Spleen (tissue), 11 donors: Measurements from ENCODE around the gene MOV10. TPM values are rescaled to one million over a fixed set of nuclear protein-coding genes. Genes with fewer than 3 reads are reported as not detected.

ENCODE experiments used
- DNase-seq: peaks from one replicate; pipeline ENCODE4 v3.0.0-alpha.2; 2020
- H3K27ac ChIP-seq, 8 donors: fragments of 200-600 bp; sonication (generic) in 7 of 8; 1 replicate in 4 of 8; 2 replicates in 4 of 8; pipeline versions ENCODE4 v1.5.0 to v1.8.0; 2016 to 2021; ENCODE audit warnings: inconsistent platforms in 4 of 8, mild to moderate bottlenecking in 4 of 8, moderate library complexity in 1 of 8
- H3K27me3 ChIP-seq, 7 donors: fragments of 200-600 bp; sonication (generic) in 6 of 7; replicated peaks in 1 of 7; 1 replicate in 4 of 7; 2 replicates in 3 of 7; pipeline versions ENCODE4 v1.5.0 to v1.8.0; 2016 to 2021; ENCODE audit warnings: inconsistent platforms in 3 of 7, mild to moderate bottlenecking in 1 of 7
- H3K36me3 ChIP-seq, 6 donors: fragments of 200-600 bp; sonication (generic) in 5 of 6; 1 replicate in 4 of 6; 2 replicates in 2 of 6; pipeline versions ENCODE4 v1.5.0 to v1.8.0; 2016 to 2021; ENCODE audit warnings: inconsistent platforms in 2 of 6
- H3K4me1 ChIP-seq, 6 donors: fragments of 200-600 bp; sonication (generic) in 5 of 6; 1 replicate in 3 of 6; 2 replicates in 3 of 6; pipeline versions ENCODE4 v1.5.0 to v1.8.0; 2016 to 2021; ENCODE audit warnings: inconsistent platforms in 3 of 6
- H3K4me3 ChIP-seq, 8 donors: fragments of 200-600 bp; sonication (generic) in 7 of 8; 1 replicate in 4 of 8; 2 replicates in 4 of 8; pipeline versions ENCODE4 v1.5.0 to v1.8.0; 2016 to 2021; ENCODE audit warnings: inconsistent platforms in 4 of 8, mild to moderate bottlenecking in 4 of 8, moderate library complexity in 2 of 8
- H3K9me3 ChIP-seq, 8 donors: fragments of 200-600 bp; sonication (generic) in 7 of 8; 1 replicate in 4 of 8; 2 replicates in 4 of 8; pipeline versions ENCODE4 v1.5.0 to v1.8.0; 2016 to 2021; ENCODE audit warnings: inconsistent platforms in 4 of 8
- POLR2A ChIP-seq, 3 donors: fragments of 450-650 bp; IDR thresholded peaks; one replicate each; pipeline ENCODE4 v1.5.1; 2017; ENCODE audit warnings: antibody characterized with exemption in 3 of 3, mild to moderate bottlenecking in 1 of 3
- POLR2AphosphoS5 ChIP-seq, 3 donors: sonication (generic); formaldehyde crosslinking; IDR thresholded peaks; one replicate each; pipeline ENCODE4 v1.5.1; 2017; ENCODE audit warnings: antibody characterized with exemption in 3 of 3
- WGBS, 5 donors: extraction: QIAGEN DNeasy Blood & Tissue Kit in 3 of 5; methylation state at CpG; one replicate each; pipeline versions ENCODE4 v1.1.5 to v1.1.7; 2013 to 2018; 5-methylcytosine and 5-hydroxymethylcytosine counted together
- intact Hi-C: fragments of 100-400 bp; cut with DNase I; formaldehyde crosslinking; loops from one replicate; pipeline ENCODE4 v1.15.0; 2023; ENCODE audit warnings: low total_unique reads
- polyA plus RNA-seq, 3 donors: library from polyadenylated mRNA; stranded (reverse); fragments of 200-250 nt; gene quantifications; one replicate each; pipeline ENCODE4 v1.2.1, GENCODE V29; 2013
- total RNA-seq, 7 donors: library from RNA; depleted of rRNA in 3 of 7; stranded (reverse); fragments of >200 nt in 3 of 7; fragmentation: NEBNext Ultra II Directional in 4 of 7; extraction: Animal tissue kit (Norgen Biotek cat#: 25700) in 4 of 7; gene quantifications; one replicate each; pipeline versions ENCODE4 v1.1.0 to v1.2.1, GENCODE V29; 2016 to 2021
- TF ChIP-seq, protein P1 (sequence below), 11 experiments: fragments of 200-600 bp in 7 of 11; fragments of 450-650 bp in 4 of 11; sonication (generic) in 4 of 11; IDR thresholded peaks in 8 of 11; conservative IDR thresholded peaks in 3 of 11; 1 replicate in 7 of 11; 2 replicates in 4 of 11; pipeline versions ENCODE4 v1.4.0 to v1.8.0; 2016 to 2021; ENCODE audit warnings: antibody characterized with exemption in 11 of 11, inconsistent platforms in 4 of 11, mild to moderate bottlenecking in 1 of 11
- donor health status: healthy with polysubstance abuse.
- donor health status: DM: no; HTN: no; CAD: no; lungs with moderate emphysema.
- donor health status: DM: no; HTN: no; CAD: no.
- donor health status: Bipolar disorder and iron deficiency.
- donor health status: healthy.
- donor health status: DM: no; HTN: no; CAD: no.
- donor health status: DM: yes; HTN: yes; CAD: no.

MOV10 gene
- total and polyA plus RNA-seq, 10 donors = 23.5 to 92.3 (median 59.0) TPM

DNA sequence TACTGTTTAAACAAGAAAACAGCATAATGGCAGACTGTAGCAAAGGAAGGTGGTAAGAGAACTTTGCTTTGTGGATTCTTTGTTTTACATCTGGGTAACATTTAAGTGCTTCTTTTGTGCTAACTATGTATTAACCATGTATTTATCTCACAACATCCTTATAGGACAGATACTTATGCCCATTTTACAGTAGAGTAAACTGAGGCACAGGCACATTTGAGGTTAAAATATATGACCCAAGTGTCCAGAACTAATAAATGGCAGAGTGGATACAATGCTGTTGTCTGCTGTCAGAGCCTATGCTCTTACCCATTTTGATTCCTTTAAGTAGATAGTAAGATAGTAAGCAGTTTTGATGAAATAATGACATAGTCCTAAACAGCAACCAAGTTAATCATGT lies 47.6 kb upstream of the MOV10 start:
- TF ChIP-seq, protein P1, sequence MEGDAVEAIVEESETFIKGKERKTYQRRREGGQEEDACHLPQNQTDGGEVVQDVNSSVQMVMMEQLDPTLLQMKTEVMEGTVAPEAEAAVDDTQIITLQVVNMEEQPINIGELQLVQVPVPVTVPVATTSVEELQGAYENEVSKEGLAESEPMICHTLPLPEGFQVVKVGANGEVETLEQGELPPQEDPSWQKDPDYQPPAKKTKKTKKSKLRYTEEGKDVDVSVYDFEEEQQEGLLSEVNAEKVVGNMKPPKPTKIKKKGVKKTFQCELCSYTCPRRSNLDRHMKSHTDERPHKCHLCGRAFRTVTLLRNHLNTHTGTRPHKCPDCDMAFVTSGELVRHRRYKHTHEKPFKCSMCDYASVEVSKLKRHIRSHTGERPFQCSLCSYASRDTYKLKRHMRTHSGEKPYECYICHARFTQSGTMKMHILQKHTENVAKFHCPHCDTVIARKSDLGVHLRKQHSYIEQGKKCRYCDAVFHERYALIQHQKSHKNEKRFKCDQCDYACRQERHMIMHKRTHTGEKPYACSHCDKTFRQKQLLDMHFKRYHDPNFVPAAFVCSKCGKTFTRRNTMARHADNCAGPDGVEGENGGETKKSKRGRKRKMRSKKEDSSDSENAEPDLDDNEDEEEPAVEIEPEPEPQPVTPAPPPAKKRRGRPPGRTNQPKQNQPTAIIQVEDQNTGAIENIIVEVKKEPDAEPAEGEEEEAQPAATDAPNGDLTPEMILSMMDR (IDR thresholded peaks at IDR 0.05 in 8 of 11, conservative IDR thresholded peaks at IDR 0.05 in 3 of 11) = no peak
- TF ChIP-seq POLR2AphosphoS5 (IDR thresholded peaks at IDR 0.05) (no peak), POLR2A (IDR thresholded peaks at IDR 0.05) (no peak)
- Histone ChIP-seq H3K9me3 (no peaks in the 10 kb centered on the region), H3K27ac (peak overlapping the region in 1 of 8 donors; percentile 5), H3K4me3 (no peak overlapping the region), H3K4me1 (peaks cover 51 to 100% (median 97%) of the 10 kb centered on the region in 6 donors), H3K27me3 (no peaks in the 10 kb centered on the region), H3K36me3 (peaks cover 0 to 66% (median 5%) of the 10 kb centered on the region in 6 donors)
- intact Hi-C loops = loop anchor here (10.0 kb wide), 1 partner anchor 48 kb away; the partner anchor contains the start of gene MOV10
- no peak for DNase-seq

DNA sequence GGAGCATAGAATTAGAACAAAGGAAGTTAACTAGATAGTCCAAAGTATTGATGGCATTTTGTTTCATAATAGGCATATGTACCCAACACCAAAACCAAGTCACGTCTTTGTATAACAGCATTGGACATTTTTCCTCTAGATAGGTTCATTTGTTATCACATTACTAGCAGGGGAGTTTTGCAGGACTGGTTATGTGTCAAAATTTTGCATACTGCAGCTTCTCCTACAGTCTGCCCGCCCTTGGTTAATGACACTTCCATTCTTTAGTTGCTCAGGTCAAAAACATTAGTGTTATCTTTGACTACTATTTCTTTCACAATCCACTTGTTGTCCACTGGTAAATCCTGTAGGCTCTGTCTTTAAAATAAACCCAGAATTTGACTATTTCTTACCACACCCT lies 45.9 kb upstream of the MOV10 start:
- H3K4me3 ChIP-seq = no peak overlapping the region
- TF ChIP-seq POLR2AphosphoS5 (IDR thresholded peaks at IDR 0.05) (no peak), POLR2A (IDR thresholded peaks at IDR 0.05) (no peak)
- TF ChIP-seq, protein P1 (IDR thresholded peaks at IDR 0.05 in 8 of 11, conservative IDR thresholded peaks at IDR 0.05 in 3 of 11) = no peak
- 70 to 82% (median 80%) methylated on average over 2 of the region's 2 CpGs for WGBS, 5 donors
- peaks cover 40 to 100% (median 97%) of the 10 kb centered on the region in 6 donors for H3K4me1 ChIP-seq
- DNase-seq = no peak
- no peak overlapping the region for H3K27ac ChIP-seq
- intact Hi-C loops = loop anchor here (10.0 kb wide), 1 partner anchor 46 kb away; the partner anchor contains the start of gene MOV10
- peaks cover 0 to 63% (median 6%) of the 10 kb centered on the region in 6 donors for H3K36me3 ChIP-seq
- H3K9me3 ChIP-seq = no peaks in the 10 kb centered on the region
- no peaks in the 10 kb centered on the region for H3K27me3 ChIP-seq

DNA sequence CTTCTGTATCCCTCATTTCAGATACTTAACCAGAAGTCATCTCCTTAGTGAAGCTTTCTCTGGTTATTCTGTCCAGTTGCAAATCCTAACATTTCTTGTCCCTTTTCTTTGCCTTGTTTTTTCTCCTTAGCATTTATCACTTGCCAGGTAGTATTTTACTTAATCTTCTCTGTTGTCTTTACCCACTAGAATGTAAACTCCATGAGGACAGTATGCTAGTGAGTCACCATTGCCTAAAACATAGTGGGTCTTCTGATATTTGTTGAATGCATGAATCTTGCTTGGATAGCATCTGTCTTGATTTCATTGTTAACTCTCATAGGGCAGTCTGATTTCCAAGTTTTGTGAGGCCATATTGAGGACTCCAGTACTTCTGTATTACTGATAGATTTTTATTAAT lies 45.2 kb upstream of the MOV10 start:
- no peaks in the 10 kb centered on the region for H3K27me3 ChIP-seq
- no peaks in the 10 kb centered on the region for H3K9me3 ChIP-seq
- peaks cover 0 to 63% (median 6%) of the 10 kb centered on the region in 6 donors for H3K36me3 ChIP-seq
- no peak for DNase-seq
- no peak overlapping the region for H3K4me3 ChIP-seq
- intact Hi-C loops = loop anchor here (10.0 kb wide), 1 partner anchor 46 kb away; the partner anchor contains the start of gene MOV10
- TF ChIP-seq, protein P1 (IDR thresholded peaks at IDR 0.05 in 8 of 11, conservative IDR thresholded peaks at IDR 0.05 in 3 of 11) = no peak
- TF ChIP-seq POLR2AphosphoS5 (IDR thresholded peaks at IDR 0.05) = no peak
- TF ChIP-seq POLR2A (IDR thresholded peaks at IDR 0.05) = no peak
- H3K27ac ChIP-seq = peak overlapping the region in 1 of 8 donors; percentile 7
- peaks cover 39 to 100% (median 98%) of the 10 kb centered on the region in 6 donors for H3K4me1 ChIP-seq

DNA sequence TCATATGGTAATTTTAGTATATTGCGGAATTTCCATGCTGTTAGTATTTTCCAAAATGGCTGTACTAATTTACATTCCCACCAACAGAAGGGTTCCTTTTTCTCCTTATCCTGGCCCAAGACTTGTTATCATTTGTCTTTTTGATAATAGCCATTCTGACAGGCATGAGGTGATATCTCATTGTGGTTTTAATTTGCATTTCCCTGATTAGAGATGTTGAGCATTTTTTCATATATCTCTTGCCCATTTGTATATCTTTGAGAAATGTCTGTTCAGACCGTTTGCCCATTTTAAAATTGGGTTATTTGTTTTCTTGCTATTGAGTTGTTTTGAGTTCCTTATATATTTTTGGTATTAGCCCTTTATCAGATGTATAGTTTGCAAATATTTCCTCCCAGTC lies 40.8 kb upstream of the MOV10 start:
- DNase-seq = no peak
- H3K36me3 ChIP-seq = peaks cover 0 to 46% (median 9%) of the 10 kb centered on the region in 6 donors
- intact Hi-C loops = no loop called here
- TF ChIP-seq POLR2A (IDR thresholded peaks at IDR 0.05) (no peak), POLR2AphosphoS5 (IDR thresholded peaks at IDR 0.05) (no peak)
- TF ChIP-seq, protein P1 (IDR thresholded peaks at IDR 0.05 in 8 of 11, conservative IDR thresholded peaks at IDR 0.05 in 3 of 11) = no peak
- H3K27ac ChIP-seq = peak overlapping the region in 3 of 8 donors; percentile 11 to 57 (median 11)
- WGBS, 5 donors = 82 to 90% (median 88%) methylated on average over 2 of the region's 2 CpGs
- no peak overlapping the region for H3K4me3 ChIP-seq
- H3K4me1 ChIP-seq = peaks cover 44 to 100% (median 93%) of the 10 kb centered on the region in 6 donors
- no peaks in the 10 kb centered on the region for H3K9me3 ChIP-seq
- H3K27me3 ChIP-seq = no peaks in the 10 kb centered on the region
